H9 (cell line): ENCODE data around the gene GSG1L. TPM values are rescaled to one million over a fixed set of nuclear protein-coding genes. Genes with fewer than 3 reads are reported as not detected.

Source experiments
- DNase-seq: peaks from one replicate; pipeline ENCODE4 v3.0.0-alpha.2; 2017
- H2AFZ ChIP-seq: one replicate; pipeline ENCODE4 v1.6.1; 2013; ENCODE audit warnings: mild to moderate bottlenecking, low read length, control low read depth, moderate library complexity
- H2AK5ac ChIP-seq: 2 replicates; pipeline ENCODE4 v1.6.1; 2013; ENCODE audit warnings: low read length, control low read depth, mixed read lengths; ENCODE audit not compliant: insufficient read length
- H2BK120ac ChIP-seq: one replicate; pipeline ENCODE4 v1.6.1; 2013; ENCODE audit warnings: low read depth, mild to moderate bottlenecking, low read length, control low read depth, inconsistent platforms; ENCODE audit not compliant: poor library complexity, severe bottlenecking
- H2BK12ac ChIP-seq: 2 replicates; pipeline ENCODE4 v1.6.1; 2013; ENCODE audit warnings: low read length, control low read depth, mixed read lengths, low read depth; ENCODE audit not compliant: insufficient read length
- H2BK15ac ChIP-seq: 2 replicates; pipeline ENCODE4 v1.6.1; 2013; ENCODE audit warnings: low read depth, low read length, control low read depth
- H2BK20ac ChIP-seq: one replicate; pipeline ENCODE4 v1.6.1; 2013; ENCODE audit warnings: low read depth, mild to moderate bottlenecking, low read length, control low read depth, inconsistent platforms; ENCODE audit not compliant: poor library complexity, severe bottlenecking
- H2BK5ac ChIP-seq: 2 replicates; pipeline ENCODE4 v1.6.1; 2013; ENCODE audit warnings: low read length, control low read depth, mixed read lengths; ENCODE audit not compliant: insufficient read length
- H3K14ac ChIP-seq: 2 replicates; pipeline ENCODE4 v1.6.1; 2013; ENCODE audit warnings: low read length, control low read depth; ENCODE audit not compliant: insufficient read depth
- H3K18ac ChIP-seq: 2 replicates; pipeline ENCODE4 v1.6.1; 2013; ENCODE audit warnings: low read depth, mild to moderate bottlenecking, mixed read lengths, low read length, control low read depth; ENCODE audit not compliant: insufficient read length
- H3K23ac ChIP-seq: 2 replicates; pipeline ENCODE4 v1.6.1; 2013; ENCODE audit warnings: low read length, control low read depth, mixed read lengths, low read depth; ENCODE audit not compliant: insufficient read length
- H3K23me2 ChIP-seq: 2 replicates; pipeline ENCODE4 v1.6.1; 2013; ENCODE audit warnings: low read depth, mild to moderate bottlenecking, mixed read lengths, low read length, control low read depth; ENCODE audit not compliant: insufficient read length, poor library complexity, severe bottlenecking
- H3K27ac ChIP-seq: 2 replicates; pipeline ENCODE4 v1.5.1; 2013; ENCODE audit warnings: low read length, control low read depth, mixed read lengths, low read depth; ENCODE audit not compliant: insufficient read length
- H3K27me3 ChIP-seq: 2 replicates; pipeline ENCODE4 v1.6.1; 2013; ENCODE audit warnings: low read length, control low read depth, inconsistent platforms; ENCODE audit not compliant: insufficient read depth
- H3K4ac ChIP-seq: 2 replicates; pipeline ENCODE4 v1.6.1; 2013; ENCODE audit warnings: low read depth, mild to moderate bottlenecking, control low read depth, inconsistent platforms, low read length, moderate library complexity
- H3K4me1 ChIP-seq: 2 replicates; pipeline ENCODE4 v1.6.1; 2013; ENCODE audit warnings: low read length, control low read depth, inconsistent platforms; ENCODE audit not compliant: insufficient read depth
- H3K4me2 ChIP-seq: 2 replicates; pipeline ENCODE4 v1.6.1; 2013; ENCODE audit warnings: low read length, control low read depth, mixed read lengths; ENCODE audit not compliant: insufficient read length, insufficient read depth
- H3K56ac ChIP-seq: 2 replicates; pipeline ENCODE4 v1.6.1; 2013; ENCODE audit warnings: low read depth, mild to moderate bottlenecking, mixed read lengths, low read length, control low read depth; ENCODE audit not compliant: insufficient read length
- H3K79me1 ChIP-seq: 2 replicates; pipeline ENCODE4 v1.6.1; 2013; ENCODE audit warnings: low read depth, mild to moderate bottlenecking, moderate library complexity, low read length, control low read depth, inconsistent platforms; ENCODE audit not compliant: insufficient read depth, poor library complexity, severe bottlenecking
- H3K79me2 ChIP-seq: 2 replicates; pipeline ENCODE4 v1.6.1; 2013; ENCODE audit warnings: low read length, control low read depth, inconsistent platforms; ENCODE audit not compliant: insufficient read depth
- H3K9ac ChIP-seq: 2 replicates; pipeline ENCODE4 v1.6.1; 2013; ENCODE audit warnings: low read length, control low read depth, mixed read lengths; ENCODE audit not compliant: insufficient read length; ENCODE audit errors: extremely low read depth
- H3K9me3 ChIP-seq: one replicate; pipeline ENCODE4 v1.6.1; 2013; ENCODE audit warnings: low read depth, low read length, inconsistent platforms; ENCODE audit not compliant: control insufficient read depth
- H3T11ph ChIP-seq: one replicate; pipeline ENCODE4 v1.6.1; 2013; ENCODE audit warnings: mild to moderate bottlenecking, low read length, control low read depth, inconsistent platforms
- H4K20me1 ChIP-seq: one replicate; pipeline ENCODE4 v1.6.1; 2013; ENCODE audit not compliant: control insufficient read depth, insufficient read length, insufficient read depth
- H4K5ac ChIP-seq: 2 replicates; pipeline ENCODE4 v1.6.1; 2013; ENCODE audit warnings: low read depth, mild to moderate bottlenecking, mixed read lengths, low read length, control low read depth; ENCODE audit not compliant: insufficient read length
- H4K8ac ChIP-seq: replicated peaks from 2 replicates; pipeline ENCODE4 v1.6.1; 2013; ENCODE audit warnings: low read length, control low read depth, mixed read lengths, low read depth; ENCODE audit not compliant: insufficient read length
- H4K91ac ChIP-seq: 2 replicates; pipeline ENCODE4 v1.6.1; 2013; ENCODE audit warnings: low read depth, mild to moderate bottlenecking, moderate library complexity, mixed read lengths, low read length, control low read depth; ENCODE audit not compliant: insufficient read length
- H3K27ac Mint-ChIP-seq, 3 experiments: 2 replicates in 2 of 3; 3 replicates in 1 of 3; pipeline ENCODE4 v1.8.0; 2020 to 2021; ENCODE audit warnings: mixed read lengths in 3 of 3, mild to moderate bottlenecking in 1 of 3, moderate library complexity in 1 of 3
- H3K27me3 Mint-ChIP-seq: 2 replicates; pipeline ENCODE4 v1.8.0; 2021; ENCODE audit warnings: low read depth, mild to moderate bottlenecking, moderate library complexity, mixed read lengths
- H3K36me3 Mint-ChIP-seq, 3 experiments: 2 replicates in 2 of 3; 3 replicates in 1 of 3; pipeline ENCODE4 v1.8.0; 2020 to 2021; ENCODE audit warnings: low read depth in 3 of 3, mixed read lengths in 3 of 3; ENCODE audit not compliant: insufficient read depth in 1 of 3
- H3K4me1 Mint-ChIP-seq, 2 experiments: 2 replicates each; pipeline ENCODE4 v1.8.0; 2020; ENCODE audit warnings: mixed read lengths in 2 of 2
- H3K4me3 Mint-ChIP-seq, 2 experiments: 2 replicates in 1 of 2; 3 replicates in 1 of 2; pipeline ENCODE4 v1.8.0; 2020 to 2021; ENCODE audit warnings: mild to moderate bottlenecking in 2 of 2, mixed read lengths in 2 of 2, moderate library complexity in 1 of 2
- H3K9me3 Mint-ChIP-seq, 2 experiments: 2 replicates in 1 of 2; 3 replicates in 1 of 2; pipeline ENCODE4 v1.8.0; 2020; ENCODE audit warnings: mild to moderate bottlenecking in 2 of 2, mixed read lengths in 2 of 2, moderate library complexity in 1 of 2
- WGBS: extraction: QIAGEN DNeasy Blood & Tissue Kit; methylation state at CpG from one replicate; pipeline ENCODE4 v1.1.7; 2013; ENCODE audit warnings: missing lambda C conversion rate, low lambda C conversion rate, mixed read lengths; ENCODE audit not compliant: insufficient read length; ENCODE audit errors: extremely low coverage; 5-methylcytosine and 5-hydroxymethylcytosine counted together
- total RNA-seq: library from RNA; stranded (reverse); gene quantifications from 2 replicates; pipeline ENCODE4 v1.2.1, GENCODE V29; 2021
- TF ChIP-seq, protein P1 (sequence below): fragments of 200-600 bp; sonication (generic); conservative IDR thresholded peaks from 3 replicates; pipeline ENCODE4 v1.8.0; 2021; ENCODE audit warnings: antibody characterized with exemption, mild to moderate bottlenecking

The GSG1L gene
- total RNA-seq, 1 experiment from 2014 or later: 0.35 TPM

DNA sequence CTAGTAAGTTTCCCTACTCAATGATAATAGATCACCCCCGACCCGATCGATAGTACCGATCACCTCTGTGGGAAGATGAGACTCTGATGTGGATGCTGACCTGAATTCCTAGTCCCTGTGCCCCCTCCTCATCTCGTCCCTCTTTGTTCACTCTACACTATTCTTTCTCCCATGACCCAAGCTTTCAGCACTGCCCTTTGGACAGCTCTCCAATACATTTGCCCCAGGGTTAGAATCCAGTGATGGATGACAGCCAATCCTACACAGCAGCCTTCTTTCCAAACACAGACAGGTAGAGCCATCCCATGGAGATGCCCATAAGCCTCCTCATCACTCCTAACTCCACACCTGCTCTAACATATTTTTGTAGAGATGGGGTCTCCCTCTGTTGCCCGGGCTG lies 141.1 kb downstream of the GSG1L start:
- no peaks in the 10 kb centered on the region; a peak in 2 of 5 replicates for H3K9me3 Mint-ChIP-seq

More for the DNA sequence above, 141.1 kb downstream of the GSG1L start:
- no peaks in the 10 kb centered on the region for H3K9me3 ChIP-seq
- H3K27me3 Mint-ChIP-seq: peaks cover 19% of the 10 kb centered on the region
- no peak overlapping the region for H3K4me3 Mint-ChIP-seq
- TF ChIP-seq, protein P1, sequence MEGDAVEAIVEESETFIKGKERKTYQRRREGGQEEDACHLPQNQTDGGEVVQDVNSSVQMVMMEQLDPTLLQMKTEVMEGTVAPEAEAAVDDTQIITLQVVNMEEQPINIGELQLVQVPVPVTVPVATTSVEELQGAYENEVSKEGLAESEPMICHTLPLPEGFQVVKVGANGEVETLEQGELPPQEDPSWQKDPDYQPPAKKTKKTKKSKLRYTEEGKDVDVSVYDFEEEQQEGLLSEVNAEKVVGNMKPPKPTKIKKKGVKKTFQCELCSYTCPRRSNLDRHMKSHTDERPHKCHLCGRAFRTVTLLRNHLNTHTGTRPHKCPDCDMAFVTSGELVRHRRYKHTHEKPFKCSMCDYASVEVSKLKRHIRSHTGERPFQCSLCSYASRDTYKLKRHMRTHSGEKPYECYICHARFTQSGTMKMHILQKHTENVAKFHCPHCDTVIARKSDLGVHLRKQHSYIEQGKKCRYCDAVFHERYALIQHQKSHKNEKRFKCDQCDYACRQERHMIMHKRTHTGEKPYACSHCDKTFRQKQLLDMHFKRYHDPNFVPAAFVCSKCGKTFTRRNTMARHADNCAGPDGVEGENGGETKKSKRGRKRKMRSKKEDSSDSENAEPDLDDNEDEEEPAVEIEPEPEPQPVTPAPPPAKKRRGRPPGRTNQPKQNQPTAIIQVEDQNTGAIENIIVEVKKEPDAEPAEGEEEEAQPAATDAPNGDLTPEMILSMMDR: no peak
- no peak overlapping the region for H3K27ac Mint-ChIP-seq
- no peak overlapping the region for H2AK5ac ChIP-seq
- H3K23ac ChIP-seq: no peak overlapping the region
- no peak overlapping the region for H3K4me2 ChIP-seq
- no peak overlapping the region for H3K27ac ChIP-seq
- no peak overlapping the region for H2BK12ac ChIP-seq
- H3K36me3 Mint-ChIP-seq: no peaks in the 10 kb centered on the region
- H4K5ac ChIP-seq: no peak overlapping the region
- H2BK20ac ChIP-seq: no peak overlapping the region
- H3K79me1 ChIP-seq: no peaks in the 10 kb centered on the region
- no peaks in the 10 kb centered on the region for H4K20me1 ChIP-seq
- no peak overlapping the region for H3K4ac ChIP-seq
- DNase-seq: no peak
- no peaks in the 10 kb centered on the region for H3K79me2 ChIP-seq
- H3T11ph ChIP-seq: no peak overlapping the region
- no peak overlapping the region for H3K14ac ChIP-seq
- H2AFZ ChIP-seq: no peak overlapping the region
- H3K23me2 ChIP-seq: no peaks in the 10 kb centered on the region
- H3K18ac ChIP-seq: no peak overlapping the region
- H2BK120ac ChIP-seq: no peak overlapping the region
- H2BK5ac ChIP-seq: no peak overlapping the region
- H3K27me3 ChIP-seq: no peaks in the 10 kb centered on the region
- H3K9ac ChIP-seq: no peak overlapping the region
- H3K4me1 Mint-ChIP-seq: peaks cover 10 to 21% of the 10 kb centered on the region in 2 experiments
- H2BK15ac ChIP-seq: no peak overlapping the region
- H3K56ac ChIP-seq: no peak overlapping the region
- no peak overlapping the region for H4K8ac ChIP-seq
- no peak overlapping the region for H4K91ac ChIP-seq
- no peaks in the 10 kb centered on the region for H3K4me1 ChIP-seq
- 100% methylated on average over 2 of the region's 6 CpGs for WGBS
